Fibroblast of skin of scalp (primary cell): Measurements from ENCODE around the gene C19orf47.

ENCODE experiments used
- DNase-seq: peaks from one replicate; pipeline ENCODE4 v3.0.0-alpha.2; 2013

The C19orf47 gene

GRCh38 chr19:40281381-40282208 is 66.6 kb downstream of the C19orf47 start:
- DNase-seq, result no peak

- DNase-seq, result no peak
These were observed 67.5 kb downstream of the C19orf47 start for GRCh38 chr19:40280608-40281221.

GRCh38 chr19:40279761-40280607 is 68.2 kb downstream of the C19orf47 start:
- DNase-seq, result no peak

GRCh38 chr19:40279120-40279551 is 69.1 kb downstream of the C19orf47 start:
- DNase-seq, result peak; percentile 63

GRCh38 chr19:40278361-40279035 is 69.7 kb downstream of the C19orf47 start:
- no peak for DNase-seq

- no peak for DNase-seq
These were observed 70.7 kb downstream of the C19orf47 start for GRCh38 chr19:40277356-40278059.

GRCh38 chr19:40274585-40275544 is 73.3 kb downstream of the C19orf47 start:
- DNase-seq, result no peak

- no peak for DNase-seq
These were observed 74.5 kb downstream of the C19orf47 start for GRCh38 chr19:40273469-40274360.

GRCh38 chr19:40272261-40272660 is 75.9 kb downstream of the C19orf47 start:
- no peak for DNase-seq

GRCh38 chr19:40271706-40272105 is 76.5 kb downstream of the C19orf47 start:
- no peak for DNase-seq

- DNase-seq, result no peak
These were observed 77.7 kb downstream of the C19orf47 start for GRCh38 chr19:40270362-40271089.
